Umbilical cord (tissue), 2 donors: ENCODE results near the gene LYRM9. TPM values are rescaled to one million over a fixed set of nuclear protein-coding genes. Genes with fewer than 3 reads are reported as not detected.
"Not testable (repeated sequence)": the region's sequence is repeated elsewhere in the genome, so short reads cannot be mapped to it uniquely, and the experiment has no call there.

ENCODE experiments used
- DNase-seq: peaks from one replicate; pipeline ENCODE4 v3.0.0-alpha.2; 2015; ENCODE audit warnings: low spot score
- total RNA-seq: library from RNA; depleted of rRNA; stranded (reverse); fragments of >200 nt; gene quantifications from one replicate; pipeline ENCODE4 v1.2.3, GENCODE V29; 2014; ENCODE audit warnings: low replicate concordance; ENCODE audit not compliant: insufficient read depth

LYRM9 gene
- total RNA-seq, 1 donor from 2014 or later, result 24.8 TPM

GRCh38 chr17:27873746-27874145, 19.4 kb downstream of the LYRM9 start:
- DNase-seq, result no peak

DNA sequence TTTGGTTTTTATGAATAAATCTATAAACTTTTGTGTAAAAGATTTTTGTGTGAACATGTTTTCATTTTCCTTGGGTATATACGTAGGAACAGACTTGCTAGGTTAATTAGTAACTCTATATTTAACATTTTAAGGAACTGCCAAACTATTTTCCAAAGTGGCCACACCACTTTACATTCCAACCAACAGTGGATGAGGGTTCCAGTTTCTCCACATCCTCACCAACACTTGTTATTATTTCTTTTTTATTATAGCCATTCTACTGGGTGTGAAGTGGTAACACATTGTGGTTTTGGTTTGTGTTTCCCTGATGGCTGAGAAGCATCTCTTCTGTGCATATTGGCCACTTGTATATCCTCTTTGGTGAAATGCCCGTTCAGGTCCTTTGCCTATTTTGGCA, 20.0 kb downstream of the LYRM9 start:
- DNase-seq, result no peak

DNA sequence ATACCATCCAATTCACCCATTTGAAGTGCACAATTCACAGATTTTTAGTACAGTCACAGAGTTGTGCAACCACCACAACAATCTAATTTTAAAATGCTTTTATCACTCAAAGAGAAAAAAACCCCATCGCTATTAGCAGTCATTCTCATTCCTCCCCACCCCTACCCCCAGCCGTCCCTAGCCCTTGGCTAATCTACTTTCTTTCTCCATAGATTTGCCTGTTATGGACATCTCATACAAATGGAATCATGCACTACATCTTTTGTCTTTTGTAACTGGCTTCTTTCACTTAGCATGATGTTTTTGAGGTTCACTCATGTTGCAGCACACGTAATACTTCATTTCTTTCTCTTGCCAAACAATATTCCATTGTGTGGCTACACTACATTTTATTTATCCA, 20.4 kb downstream of the LYRM9 start:
- DNase-seq, result no peak

DNA sequence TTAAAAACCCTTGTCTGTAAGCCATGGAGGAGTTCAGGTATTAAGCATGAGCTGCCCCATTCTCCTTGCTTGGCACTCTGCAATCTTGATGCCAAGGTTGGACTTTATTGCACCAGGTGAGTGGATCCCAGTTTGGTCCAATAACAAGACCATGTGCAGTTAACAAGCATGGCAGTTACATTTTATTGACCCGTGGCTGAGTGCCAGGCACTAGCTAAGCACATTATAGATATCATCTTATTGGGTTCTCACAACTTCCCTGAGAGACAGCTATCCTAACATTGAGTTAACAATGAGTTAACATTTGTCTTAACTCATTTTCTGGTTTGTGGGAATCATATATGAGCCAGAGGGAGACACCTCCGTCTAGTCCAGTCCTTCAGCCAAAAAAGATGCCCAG, 21.8 kb downstream of the LYRM9 start:
- no peak for DNase-seq

DNA sequence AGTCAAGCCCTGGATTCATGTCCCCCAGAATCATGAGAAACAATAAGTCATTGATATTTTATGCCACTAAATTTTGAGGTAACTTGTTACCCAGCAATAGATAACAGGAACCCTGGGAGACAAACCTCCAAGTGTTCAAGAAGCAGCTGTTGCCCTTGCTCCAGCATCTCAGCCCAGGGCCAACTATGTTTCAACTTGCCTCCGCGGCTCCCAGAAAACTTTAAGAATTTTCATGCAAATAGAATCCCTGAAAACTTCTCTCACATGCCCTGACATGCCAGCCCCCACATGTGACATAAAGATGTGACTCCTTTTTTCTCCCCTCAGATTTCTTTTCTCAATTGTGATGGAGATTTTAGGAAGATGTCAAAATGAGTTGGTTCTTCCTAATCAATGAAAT, 22.8 kb downstream of the LYRM9 start:
- no peak for DNase-seq

- no peak for DNase-seq
Observed at GRCh38 chr17:27868565-27868964, 24.6 kb downstream of the LYRM9 start.

DNA sequence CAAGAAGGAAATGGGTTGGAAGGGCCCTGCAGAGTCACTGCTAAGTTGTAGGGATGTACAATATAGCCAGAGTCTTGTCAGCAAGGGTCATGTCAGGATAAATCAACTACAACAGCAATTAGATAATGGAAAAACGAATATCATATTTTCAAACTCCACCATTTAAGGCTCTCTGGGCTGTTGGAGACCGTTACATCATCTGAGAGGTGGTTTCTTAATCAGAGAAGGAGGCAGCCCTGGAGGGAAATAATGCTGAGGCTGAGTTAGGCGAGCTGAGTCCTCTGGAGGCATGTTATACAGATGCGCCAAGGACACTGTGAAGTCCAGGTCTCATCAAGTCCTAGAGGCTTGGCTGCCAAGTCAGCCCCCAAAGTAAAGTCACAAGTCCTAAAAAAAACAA, 30.3 kb downstream of the LYRM9 start:
- no peak for DNase-seq

DNA sequence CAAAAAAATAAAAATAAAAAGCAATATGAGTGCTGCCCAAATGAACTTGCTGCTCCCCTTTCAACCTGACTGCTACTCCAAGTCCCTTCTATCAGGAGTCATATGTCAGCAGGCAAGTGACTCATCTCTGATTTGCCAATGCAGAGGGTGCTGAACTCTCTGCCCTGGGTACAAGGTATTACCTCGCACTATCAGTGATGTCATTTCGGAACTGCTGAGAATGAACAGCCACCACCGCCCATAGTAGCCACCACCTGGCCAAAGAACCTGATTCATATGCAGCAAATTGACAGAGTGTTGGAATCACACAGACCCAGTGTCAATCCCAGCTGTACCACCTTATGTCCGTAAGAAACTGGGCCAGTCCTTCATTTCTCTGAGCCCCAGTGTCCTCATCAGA, 31.2 kb downstream of the LYRM9 start:
- DNase-seq, result no peak

DNA sequence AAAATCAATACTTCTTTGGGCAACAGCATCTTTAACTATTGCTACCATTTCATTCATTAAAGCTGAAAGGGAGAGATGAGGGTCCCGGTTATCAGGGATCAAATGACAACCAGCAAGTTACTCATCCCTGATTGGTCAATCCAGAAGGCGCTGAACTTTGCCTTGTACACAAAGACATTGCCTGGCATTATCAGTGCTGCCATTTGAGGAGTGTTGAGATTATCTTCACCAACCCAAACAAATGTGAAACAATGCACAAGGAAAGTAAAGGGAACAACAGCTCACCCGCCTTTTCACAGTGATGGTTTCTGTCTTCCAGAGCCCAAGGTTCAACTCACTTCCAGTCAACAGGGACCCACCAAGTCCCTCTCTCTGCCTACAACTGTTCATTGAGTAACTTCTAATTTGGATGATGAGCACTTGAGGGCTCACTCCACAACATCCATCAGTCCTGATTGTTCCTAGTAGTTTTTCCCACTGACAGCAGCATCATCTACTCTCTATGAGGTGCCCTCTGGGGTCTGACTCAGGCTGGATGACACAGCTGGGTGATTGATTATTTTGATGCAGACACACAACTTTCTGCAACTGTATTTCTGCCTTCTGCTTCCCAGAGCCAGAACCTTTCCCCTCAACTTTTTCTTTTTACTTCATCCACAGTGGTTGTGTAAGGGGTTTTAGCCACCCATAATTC, 32.0 kb downstream of the LYRM9 start:
- no peak for DNase-seq

- DNase-seq, result no peak
Observed at GRCh38 chr17:27858621-27859305, 34.4 kb downstream of the LYRM9 start.

GRCh38 chr17:27856676-27857432, 36.3 kb downstream of the LYRM9 start:
- DNase-seq, result no peak

- DNase-seq, result no peak
Observed at GRCh38 chr17:27855454-27855853, 37.7 kb downstream of the LYRM9 start.

DNA sequence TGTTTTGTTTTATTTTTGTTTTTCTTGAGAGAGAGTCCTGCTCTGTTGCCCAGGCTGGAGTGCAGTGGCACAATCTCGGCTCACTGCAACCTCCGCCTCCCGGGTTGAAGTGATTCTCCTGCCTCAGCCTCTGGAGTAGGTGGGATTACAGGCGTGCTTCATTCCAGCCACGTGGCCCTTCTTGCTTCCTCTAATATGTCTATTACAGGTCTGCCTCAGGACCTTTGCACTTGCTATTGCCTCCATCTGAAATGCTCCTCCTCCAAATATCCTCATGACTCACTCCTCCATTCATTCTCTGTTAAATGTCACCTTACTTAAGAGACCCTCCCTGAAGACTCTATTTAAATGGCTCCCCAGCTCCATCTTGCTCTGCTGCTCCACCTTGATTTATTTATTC, 39.0 kb downstream of the LYRM9 start:
- DNase-seq, result no peak

- no peak for DNase-seq
Observed at GRCh38 chr17:27853091-27853490, 40.1 kb downstream of the LYRM9 start.

DNA sequence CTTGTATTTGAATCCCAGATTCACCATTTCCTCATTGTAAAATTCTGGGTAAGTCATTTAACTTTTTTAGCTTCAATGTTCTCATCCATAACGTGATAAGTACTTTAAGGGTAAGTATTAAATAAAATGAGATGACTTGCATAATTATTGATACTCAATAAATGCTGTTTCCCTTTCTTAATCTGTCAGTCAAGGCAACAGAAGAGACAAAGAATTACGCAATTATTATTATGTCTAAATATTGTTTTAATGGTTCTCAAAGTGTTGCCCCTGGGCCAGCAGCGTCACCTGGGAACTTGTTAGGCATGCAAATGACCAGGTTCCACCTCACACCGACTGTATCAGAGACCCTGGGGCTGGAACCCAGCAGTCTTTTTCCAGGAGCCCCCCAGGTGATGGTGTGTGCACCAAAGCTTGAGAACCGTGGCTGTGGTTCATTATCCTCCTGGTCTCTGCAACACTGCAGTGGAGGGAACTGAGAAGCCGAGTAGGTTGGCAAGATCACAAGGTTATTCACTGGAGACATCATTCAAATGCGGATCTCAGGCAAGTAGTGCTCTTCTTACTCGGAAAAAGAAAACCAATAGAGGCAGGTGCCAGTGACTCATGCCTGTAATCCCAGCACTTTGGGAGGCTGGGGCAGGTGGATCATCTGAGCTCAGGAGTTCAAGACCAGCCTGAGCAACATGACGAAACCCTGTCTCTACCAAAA, 43.5 kb downstream of the LYRM9 start:
- no peak for DNase-seq

DNA sequence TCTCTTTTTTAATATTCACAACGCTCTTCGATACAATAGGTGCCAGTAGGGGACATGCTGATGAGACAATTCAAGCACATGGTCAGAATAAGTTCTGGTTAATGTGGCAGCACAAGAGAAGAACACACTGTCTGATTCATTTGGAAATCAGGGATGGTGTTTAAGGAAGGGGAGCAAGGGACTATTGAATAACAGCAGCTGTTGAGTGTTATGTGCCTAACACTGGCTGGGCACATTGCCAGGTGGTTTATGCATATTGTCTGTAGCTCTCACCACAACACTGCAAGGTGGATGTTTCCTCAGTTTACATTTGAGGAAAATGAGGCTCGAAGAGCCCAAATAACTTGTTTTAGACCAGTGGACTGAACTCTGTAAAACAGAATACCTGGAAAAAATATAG, 44.2 kb downstream of the LYRM9 start:
- DNase-seq, result no peak

GRCh38 chr17:27846808-27847307, 46.3 kb downstream of the LYRM9 start:
- not testable (repeated sequence) for DNase-seq

GRCh38 chr17:27846042-27846655, 47.0 kb downstream of the LYRM9 start:
- DNase-seq, result no peak

DNA sequence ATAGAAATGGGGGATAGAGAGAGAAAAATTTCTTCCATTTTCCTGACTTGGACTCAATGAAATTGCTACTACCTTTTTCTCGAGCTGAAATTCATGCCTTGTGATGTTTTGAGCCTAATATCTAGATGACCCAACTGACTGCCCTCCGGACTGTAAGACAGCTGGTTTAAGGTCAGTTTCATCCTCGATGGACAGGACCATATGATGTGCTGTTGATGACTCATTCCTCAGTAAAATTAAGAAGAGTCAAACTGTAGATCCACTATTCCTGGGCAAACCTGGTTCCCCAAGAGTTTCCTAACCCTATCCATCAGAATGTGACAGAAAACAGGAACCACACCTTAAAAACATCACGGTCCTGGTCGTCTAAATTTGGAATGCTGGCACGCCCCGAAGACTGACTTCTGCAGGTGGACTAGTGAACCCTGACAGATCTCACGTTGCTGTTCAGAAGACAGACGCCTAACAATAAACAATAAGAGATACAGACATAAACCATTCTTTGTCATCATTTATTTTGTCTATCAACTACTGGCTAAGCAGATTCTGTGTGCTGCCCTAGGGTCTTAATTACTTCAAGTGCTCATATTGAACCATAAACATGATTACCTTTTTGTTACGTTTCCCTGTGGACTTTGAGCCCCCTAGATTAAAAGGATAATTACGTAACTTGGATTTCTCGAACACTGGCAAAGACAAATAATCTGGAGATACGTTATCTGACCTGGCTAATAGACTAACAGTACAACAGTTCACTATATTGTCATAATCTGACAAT, 47.7 kb downstream of the LYRM9 start:
- DNase-seq, result no peak

GRCh38 chr17:27840688-27841087, 52.5 kb downstream of the LYRM9 start:
- no peak for DNase-seq

DNA sequence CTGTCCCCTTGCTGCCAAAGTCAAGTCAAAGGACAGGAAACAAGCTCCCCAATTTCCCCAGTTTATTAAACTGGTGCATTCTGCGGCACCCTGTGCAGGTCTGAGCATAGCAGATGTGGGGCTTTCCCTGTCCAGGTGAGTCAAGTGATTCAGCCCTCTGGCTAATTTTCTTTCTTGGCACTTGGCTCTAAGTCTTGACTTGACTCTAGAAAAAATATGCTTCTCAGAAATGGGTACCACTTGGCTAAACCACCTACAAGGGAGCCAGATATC, 52.8 kb downstream of the LYRM9 start:
- DNase-seq, result not testable (repeated sequence)
